Measurements from ENCODE around the gene ATG16L1. TPM values are rescaled to one million over a fixed set of nuclear protein-coding genes. Genes with fewer than 3 reads are reported as not detected.

The ATG16L1 gene
- total and polyA plus RNA-seq, 2 donors (not counting 3 experiments of a cell fraction or from before 2014, with no cell fraction given), result 18.1 to 29.8 TPM

DNA sequence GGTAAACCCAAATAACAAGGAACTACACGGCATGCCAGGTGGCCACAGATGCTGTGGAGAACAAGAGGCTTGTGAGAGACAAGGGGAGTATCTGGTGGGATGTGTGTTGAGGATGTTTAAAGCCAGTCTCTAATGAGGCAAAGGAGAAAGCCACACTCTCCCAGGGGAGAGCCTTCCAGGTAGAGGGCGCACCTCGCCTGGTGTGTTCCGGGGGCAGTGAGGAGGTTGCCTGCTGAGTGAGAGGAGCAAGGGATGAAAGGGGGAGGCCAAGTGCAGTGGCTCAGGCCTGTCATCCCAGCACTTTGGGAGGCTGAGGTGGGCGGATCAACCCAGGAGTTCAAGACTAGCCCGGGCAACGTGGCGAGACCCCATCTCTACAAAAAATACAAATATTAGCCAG lies 72.4 kb downstream of the ATG16L1 start:
- no TSS peak for BruUV-seq (replicated peaks)
- Histone ChIP-seq H4K20me1 (replicated peaks; ENCODE audit: control insufficient read depth, extremely low read depth, insufficient read depth, low read length) (no peaks in the 10 kb centered on the region), H3K9me1 (replicated peaks; ENCODE audit: control insufficient read depth, extremely low read depth, insufficient read depth, low read length) (no peaks in the 10 kb centered on the region), H3K4me1 (ENCODE audit: control insufficient read depth, extremely low read depth, insufficient read depth, low read length) (no peaks in the 10 kb centered on the region), H2AFZ (ENCODE audit: low read depth, low read length) (no peak overlapping the region), H3K27ac (ENCODE audit: insufficient read depth, low read depth, low read length) (no peak overlapping the region), H3K9ac (replicated peaks; ENCODE audit: extremely low read depth, insufficient read depth, low read length) (no peak overlapping the region), H3K27me3 (ENCODE audit: control insufficient read depth in 2 of 2, insufficient read depth in 2 of 2, low read length in 2 of 2) (peaks cover 3% of the 10 kb centered on the region in 2 experiments), H3K4me3 (replicated peaks in 1 of 3; ENCODE audit: insufficient read depth in 1 of 3, low read depth in 1 of 3, low read length in 3 of 3) (no peak overlapping the region), H3K79me2 (ENCODE audit: control insufficient read depth, insufficient read depth, low read length) (no peaks in the 10 kb centered on the region), H3K9me3 (replicated peaks; ENCODE audit: control insufficient read depth, insufficient read depth, low read length) (no peaks in the 10 kb centered on the region), H3K36me3 (ENCODE audit: control insufficient read depth in 2 of 2, extremely low read depth in 1 of 2, insufficient read depth in 2 of 2, low read length in 2 of 2) (no peaks in the 10 kb centered on the region), H3K4me2 (ENCODE audit: insufficient read depth, low read length) (no peak overlapping the region)
- POLR2A ChIA-PET, result no interaction called here
- FAIRE-seq, result no peak
- DNase-seq (ENCODE audit: low read depth, low spot score), result no peak
- dilution Hi-C loops (cut with MboI; ENCODE audit: extremely low pct_ligation_motif_present, low sequenced_read_pairs) (no loop called here), intact Hi-C loops (cut with micrococcal nuclease) (no loop called here)
- CTCF ChIA-PET, result no interaction called here
- TF ChIP-seq POLR2A (IDR thresholded peaks at IDR 0.05; ENCODE audit: low read depth, low read length), result no peak
- TF ChIP-seq, protein P1, sequence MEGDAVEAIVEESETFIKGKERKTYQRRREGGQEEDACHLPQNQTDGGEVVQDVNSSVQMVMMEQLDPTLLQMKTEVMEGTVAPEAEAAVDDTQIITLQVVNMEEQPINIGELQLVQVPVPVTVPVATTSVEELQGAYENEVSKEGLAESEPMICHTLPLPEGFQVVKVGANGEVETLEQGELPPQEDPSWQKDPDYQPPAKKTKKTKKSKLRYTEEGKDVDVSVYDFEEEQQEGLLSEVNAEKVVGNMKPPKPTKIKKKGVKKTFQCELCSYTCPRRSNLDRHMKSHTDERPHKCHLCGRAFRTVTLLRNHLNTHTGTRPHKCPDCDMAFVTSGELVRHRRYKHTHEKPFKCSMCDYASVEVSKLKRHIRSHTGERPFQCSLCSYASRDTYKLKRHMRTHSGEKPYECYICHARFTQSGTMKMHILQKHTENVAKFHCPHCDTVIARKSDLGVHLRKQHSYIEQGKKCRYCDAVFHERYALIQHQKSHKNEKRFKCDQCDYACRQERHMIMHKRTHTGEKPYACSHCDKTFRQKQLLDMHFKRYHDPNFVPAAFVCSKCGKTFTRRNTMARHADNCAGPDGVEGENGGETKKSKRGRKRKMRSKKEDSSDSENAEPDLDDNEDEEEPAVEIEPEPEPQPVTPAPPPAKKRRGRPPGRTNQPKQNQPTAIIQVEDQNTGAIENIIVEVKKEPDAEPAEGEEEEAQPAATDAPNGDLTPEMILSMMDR (IDR thresholded peaks at IDR 0.05; ENCODE audit: extremely low read depth in 1 of 2, insufficient read depth in 1 of 2, low read depth in 1 of 2, low read length in 2 of 2), result no peak
- TF ChIP-seq EZH2 (IDR thresholded peaks at IDR 0.05; ENCODE audit: borderline replicate concordance, low read depth, low read length, severe bottlenecking), result no peak
- TF ChIP-seq, protein P2, sequence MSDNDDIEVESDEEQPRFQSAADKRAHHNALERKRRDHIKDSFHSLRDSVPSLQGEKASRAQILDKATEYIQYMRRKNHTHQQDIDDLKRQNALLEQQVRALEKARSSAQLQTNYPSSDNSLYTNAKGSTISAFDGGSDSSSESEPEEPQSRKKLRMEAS (IDR thresholded peaks at IDR 0.05; ENCODE audit: insufficient read depth, insufficient read length), result no peak
- no peak for TF ChIP-seq GATA2 (IDR thresholded peaks at IDR 0.05; ENCODE audit: insufficient read depth, insufficient read length, low read depth, low read length)
- TF ChIP-seq MYC (IDR thresholded peaks at IDR 0.05; ENCODE audit: low read depth, low read length), result no peak
- TF ChIP-seq JUN (IDR thresholded peaks at IDR 0.05; ENCODE audit: borderline replicate concordance, insufficient read depth, insufficient read length, low read depth), result no peak
- no peak for TF ChIP-seq FOS (IDR thresholded peaks at IDR 0.05; ENCODE audit: borderline replicate concordance, insufficient read depth, low read length)
- no peak for TF ChIP-seq POLR2AphosphoS5 (IDR thresholded peaks at IDR 0.05; ENCODE audit: insufficient read depth, low read depth, low read length)
